NCI-H2196 (cell line): ENCODE results near the gene C1GALT1C1.

Experiments used
- DNase-seq: peaks from one replicate; lab custom pipeline; 2025; ENCODE audit not compliant: unreplicated experiment; lab: John Stamatoyannopoulos, UW

The C1GALT1C1 gene

DNA sequence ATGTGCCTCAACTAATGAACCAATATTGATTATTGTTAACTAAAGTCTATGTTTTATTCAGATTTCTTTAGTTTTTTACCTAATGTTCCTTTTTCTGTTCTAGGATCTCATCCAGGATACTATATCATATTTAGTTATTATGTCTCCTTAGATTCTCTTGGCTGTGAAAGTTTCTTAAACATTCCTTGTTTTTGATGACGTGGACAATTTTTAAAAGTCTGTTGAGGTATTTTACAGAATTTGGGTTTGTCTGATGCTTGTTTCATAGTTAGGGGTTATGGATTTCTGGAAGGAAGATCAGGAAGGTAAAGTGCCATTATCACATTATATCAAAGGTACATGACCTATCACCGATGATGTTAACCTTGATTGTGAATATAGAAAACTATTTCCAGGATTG is 44.2 kb downstream of the C1GALT1C1 start:
- no peak for DNase-seq
